ENCODE measurements around the gene DOCK6. TPM values are rescaled to one million over a fixed set of nuclear protein-coding genes. Genes with fewer than 3 reads are reported as not detected.

DOCK6 gene
- total RNA-seq, 1 experiment from 2014 or later, result 57.9 TPM

- no peak overlapping the region for H4K8ac ChIP-seq (replicated peaks; ENCODE audit: insufficient read length, low read depth, low read length)
- peak overlapping the region; percentile 67 for H3K9ac ChIP-seq (ENCODE audit: extremely low read depth, insufficient read length, low read length)
- H3K4me2 ChIP-seq (ENCODE audit: insufficient read depth, insufficient read length, low read length), result peak overlapping the region; percentile 52
- H3K14ac ChIP-seq (ENCODE audit: insufficient read depth, low read length), result peak overlapping the region; percentile 85; the same call in 1 of the 2 replicates
- H2BK5ac ChIP-seq (ENCODE audit: insufficient read length, low read length), result no peak overlapping the region
- Mint-ChIP-seq H3K4me3 (peak overlapping the region; percentile 67 to 81), H3K27ac (no peak overlapping the region), H3K36me3 (ENCODE audit: insufficient read depth in 1 of 3, low read depth in 3 of 3) (no peaks in the 10 kb centered on the region; a peak in 1 of 7 replicates), H3K27me3 (ENCODE audit: low read depth) (no peaks in the 10 kb centered on the region), H3K9me3 (no peaks in the 10 kb centered on the region), H3K4me1 (peaks cover 12 to 26% of the 10 kb centered on the region in 2 experiments)
- TF ChIP-seq CTCF (conservative IDR thresholded peaks at IDR 0.05), result no peak
- no peak overlapping the region for H2BK20ac ChIP-seq (ENCODE audit: low read depth, low read length, poor library complexity, severe bottlenecking)
- H3K4me1 ChIP-seq (ENCODE audit: insufficient read depth, low read length), result no peaks in the 10 kb centered on the region
- no peak overlapping the region for H2BK15ac ChIP-seq (ENCODE audit: low read depth, low read length)
- no peak overlapping the region for H3K18ac ChIP-seq (ENCODE audit: insufficient read length, low read depth, low read length)
- WGBS (ENCODE audit: extremely low coverage, insufficient read length, low lambda C conversion rate), result no CpG with 5 or more reads among the region's 18 CpGs
- H3K79me1 ChIP-seq (ENCODE audit: insufficient read depth, low read depth, low read length, poor library complexity, severe bottlenecking), result no peaks in the 10 kb centered on the region
- no peaks in the 10 kb centered on the region for H3K9me3 ChIP-seq (ENCODE audit: control insufficient read depth, low read depth, low read length)
- H2AK5ac ChIP-seq (ENCODE audit: insufficient read length, low read length), result no peak overlapping the region
- H2BK120ac ChIP-seq (ENCODE audit: low read depth, low read length, poor library complexity, severe bottlenecking), result no peak overlapping the region
- peaks cover 2% of the 10 kb centered on the region; the same call in 1 of the 2 replicates for H3K79me2 ChIP-seq (ENCODE audit: insufficient read depth, low read length)
- no peak overlapping the region for H2BK12ac ChIP-seq (ENCODE audit: insufficient read length, low read depth, low read length)
- no peaks in the 10 kb centered on the region for H3K27me3 ChIP-seq (ENCODE audit: insufficient read depth, low read length)
- no peak overlapping the region for H3K56ac ChIP-seq (ENCODE audit: insufficient read length, low read depth, low read length)
- H3K27ac ChIP-seq (ENCODE audit: insufficient read length, low read depth, low read length), result no peak overlapping the region
- no peak overlapping the region for H2AFZ ChIP-seq (ENCODE audit: low read length)
- H4K5ac ChIP-seq (ENCODE audit: insufficient read length, low read depth, low read length), result no peak overlapping the region
- H3T11ph ChIP-seq (ENCODE audit: low read length), result no peak overlapping the region
- peaks cover 9% of the 10 kb centered on the region for H3K23me2 ChIP-seq (ENCODE audit: insufficient read length, low read depth, low read length, poor library complexity, severe bottlenecking)
- H3K4ac ChIP-seq (ENCODE audit: low read depth, low read length), result no peak overlapping the region
- no peak overlapping the region for H4K91ac ChIP-seq (ENCODE audit: insufficient read length, low read depth, low read length)
- no peak for DNase-seq
- no peaks in the 10 kb centered on the region for H4K20me1 ChIP-seq (ENCODE audit: control insufficient read depth, insufficient read depth, insufficient read length)
- H3K23ac ChIP-seq (ENCODE audit: insufficient read length, low read depth, low read length), result no peak overlapping the region
Measured at GRCh38 chr19:11261431-11261970, 823 bp downstream of the DOCK6 start.

All from H9 (cell line).